ENCODE measurements around the gene TBCC. TPM values are rescaled to one million over a fixed set of nuclear protein-coding genes. Genes with fewer than 3 reads are reported as not detected.

The TBCC gene
- total and polyA plus RNA-seq, 2 experiments from 2014 or later, result 30.2 to 31.5 TPM

GRCh38 chr6:42726485-42727086, 19.3 kb downstream of the TBCC start:
- DNase-seq (ENCODE audit: low spot score), result peak; percentile 92
- no peaks in the 10 kb centered on the region for H3K4me1 ChIP-seq (ENCODE audit: insufficient read depth)
- H3K9me3 ChIP-seq (ENCODE audit: low read depth), result no peaks in the 10 kb centered on the region
- no peak overlapping the region for H2AFZ ChIP-seq
- H3K27ac ChIP-seq, result no peak overlapping the region
- H3K9me2 ChIP-seq (replicated peaks; ENCODE audit: insufficient read depth), result no peaks in the 10 kb centered on the region
- 29% methylated on average over 14 of the region's 14 CpGs for WGBS (ENCODE audit: low lambda C conversion rate, missing lambda C conversion rate)
- H3K36me3 ChIP-seq (replicated peaks; ENCODE audit: insufficient read depth, low read depth), result no peaks in the 10 kb centered on the region
- H3K79me2 ChIP-seq, result no peaks in the 10 kb centered on the region
- H3K27me3 ChIP-seq, result no peaks in the 10 kb centered on the region
- H4K20me1 ChIP-seq (ENCODE audit: insufficient read depth, poor library complexity, severe bottlenecking), result no peaks in the 10 kb centered on the region
- H3K4me2 ChIP-seq, result no peak overlapping the region
- no peak overlapping the region for H3K4me3 ChIP-seq
- TF ChIP-seq EZH2 (IDR thresholded peaks at IDR 0.05; ENCODE audit: borderline replicate concordance), result no peak
- TF ChIP-seq, protein P1, sequence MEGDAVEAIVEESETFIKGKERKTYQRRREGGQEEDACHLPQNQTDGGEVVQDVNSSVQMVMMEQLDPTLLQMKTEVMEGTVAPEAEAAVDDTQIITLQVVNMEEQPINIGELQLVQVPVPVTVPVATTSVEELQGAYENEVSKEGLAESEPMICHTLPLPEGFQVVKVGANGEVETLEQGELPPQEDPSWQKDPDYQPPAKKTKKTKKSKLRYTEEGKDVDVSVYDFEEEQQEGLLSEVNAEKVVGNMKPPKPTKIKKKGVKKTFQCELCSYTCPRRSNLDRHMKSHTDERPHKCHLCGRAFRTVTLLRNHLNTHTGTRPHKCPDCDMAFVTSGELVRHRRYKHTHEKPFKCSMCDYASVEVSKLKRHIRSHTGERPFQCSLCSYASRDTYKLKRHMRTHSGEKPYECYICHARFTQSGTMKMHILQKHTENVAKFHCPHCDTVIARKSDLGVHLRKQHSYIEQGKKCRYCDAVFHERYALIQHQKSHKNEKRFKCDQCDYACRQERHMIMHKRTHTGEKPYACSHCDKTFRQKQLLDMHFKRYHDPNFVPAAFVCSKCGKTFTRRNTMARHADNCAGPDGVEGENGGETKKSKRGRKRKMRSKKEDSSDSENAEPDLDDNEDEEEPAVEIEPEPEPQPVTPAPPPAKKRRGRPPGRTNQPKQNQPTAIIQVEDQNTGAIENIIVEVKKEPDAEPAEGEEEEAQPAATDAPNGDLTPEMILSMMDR (IDR thresholded peaks at IDR 0.05; ENCODE audit: poor library complexity), result peak; percentile 94

- Histone ChIP-seq H3K36me3 (replicated peaks; ENCODE audit: insufficient read depth, low read depth) (no peaks in the 10 kb centered on the region), H3K9me3 (ENCODE audit: low read depth) (no peaks in the 10 kb centered on the region), H3K27me3 (no peaks in the 10 kb centered on the region), H3K4me1 (ENCODE audit: insufficient read depth) (no peaks in the 10 kb centered on the region), H3K9me2 (replicated peaks; ENCODE audit: insufficient read depth) (no peaks in the 10 kb centered on the region), H3K27ac (no peak overlapping the region), H3K4me3 (no peak overlapping the region), H4K20me1 (ENCODE audit: insufficient read depth, poor library complexity, severe bottlenecking) (no peaks in the 10 kb centered on the region), H2AFZ (no peak overlapping the region), H3K4me2 (no peak overlapping the region), H3K79me2 (no peaks in the 10 kb centered on the region)
- no peak for DNase-seq (ENCODE audit: low spot score)
- TF ChIP-seq, protein P1 (IDR thresholded peaks at IDR 0.05; ENCODE audit: poor library complexity), result no peak
- no peak for TF ChIP-seq EZH2 (IDR thresholded peaks at IDR 0.05; ENCODE audit: borderline replicate concordance)
- no peak for TF ChIP-seq EZH2phosphoT487 (IDR thresholded peaks at IDR 0.05; ENCODE audit: low read depth, severe bottlenecking, unreplicated experiment)
These were observed 19.9 kb downstream of the TBCC start for GRCh38 chr6:42726026-42726425.

DNA sequence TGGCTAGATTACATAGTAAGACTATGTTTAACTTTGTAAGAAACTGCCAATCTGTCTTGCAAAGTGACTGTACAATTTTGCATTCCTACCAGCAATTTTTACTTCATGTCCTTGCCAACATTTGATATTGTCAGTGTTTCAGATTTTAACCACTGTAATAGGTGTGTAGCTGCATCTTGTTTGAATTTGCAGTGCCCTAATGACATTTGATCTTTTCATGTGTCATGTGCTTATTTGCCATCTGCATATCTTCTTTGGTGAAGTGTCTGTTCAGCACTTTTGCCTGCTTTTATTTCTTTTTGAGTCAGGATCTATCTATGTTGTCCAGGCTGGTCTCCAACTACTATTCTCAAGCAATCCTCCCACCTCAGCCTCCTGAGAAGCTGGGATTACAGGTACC, 21.1 kb downstream of the TBCC start:
- no peak for DNase-seq (ENCODE audit: low spot score)
- H3K9me3 ChIP-seq (ENCODE audit: low read depth), result no peaks in the 10 kb centered on the region
- H2AFZ ChIP-seq, result no peak overlapping the region
- H4K20me1 ChIP-seq (ENCODE audit: insufficient read depth, poor library complexity, severe bottlenecking), result no peaks in the 10 kb centered on the region
- no peak overlapping the region for H3K4me2 ChIP-seq
- H3K27ac ChIP-seq, result no peak overlapping the region
- H3K9me2 ChIP-seq (replicated peaks; ENCODE audit: insufficient read depth), result no peaks in the 10 kb centered on the region
- no peak overlapping the region for H3K4me3 ChIP-seq
- H3K36me3 ChIP-seq (replicated peaks; ENCODE audit: insufficient read depth, low read depth), result no peaks in the 10 kb centered on the region
- no peaks in the 10 kb centered on the region for H3K79me2 ChIP-seq
- TF ChIP-seq, protein P1 (IDR thresholded peaks at IDR 0.05; ENCODE audit: poor library complexity), result no peak
- TF ChIP-seq EZH2phosphoT487 (IDR thresholded peaks at IDR 0.05; ENCODE audit: low read depth, severe bottlenecking, unreplicated experiment) (no peak), EZH2 (IDR thresholded peaks at IDR 0.05; ENCODE audit: borderline replicate concordance) (no peak)
- H3K27me3 ChIP-seq, result no peaks in the 10 kb centered on the region
- H3K4me1 ChIP-seq (ENCODE audit: insufficient read depth), result no peaks in the 10 kb centered on the region

GRCh38 chr6:42722497-42722896, 23.4 kb downstream of the TBCC start, which contains the start of gene PRPH2:
Gene PRPH2, minus strand, starts transcription at chr6:42722597. Its CDS starts 263 bp downstream, at chr6:42722334.
- TF ChIP-seq EZH2phosphoT487 (IDR thresholded peaks at IDR 0.05; ENCODE audit: low read depth, severe bottlenecking, unreplicated experiment) (no peak), EZH2 (IDR thresholded peaks at IDR 0.05; ENCODE audit: borderline replicate concordance) (no peak)
- TF ChIP-seq, protein P1 (IDR thresholded peaks at IDR 0.05; ENCODE audit: poor library complexity), result no peak
- Histone ChIP-seq H3K36me3 (replicated peaks; ENCODE audit: insufficient read depth, low read depth) (no peaks in the 10 kb centered on the region), H3K79me2 (no peaks in the 10 kb centered on the region), H3K27me3 (no peaks in the 10 kb centered on the region), H3K27ac (no peak within 1 kb of the TSS), H2AFZ (no peak within 1 kb of the TSS), H3K4me3 (no peak within 1 kb of the TSS), H3K4me1 (ENCODE audit: insufficient read depth) (no peaks in the 10 kb centered on the region), H4K20me1 (ENCODE audit: insufficient read depth, poor library complexity, severe bottlenecking) (no peaks in the 10 kb centered on the region), H3K9me2 (replicated peaks; ENCODE audit: insufficient read depth) (no peaks in the 10 kb centered on the region), H3K9me3 (ENCODE audit: low read depth) (no peaks in the 10 kb centered on the region), H3K4me2 (no peak within 1 kb of the TSS)
- DNase-seq (ENCODE audit: low spot score), result no peak
- 82% methylated on average over 6 of the region's 6 CpGs for WGBS (ENCODE audit: low lambda C conversion rate, missing lambda C conversion rate)

All from hepatocyte (in vitro differentiated cells).